ENCODE measurements around the gene RACK1. TPM values are rescaled to one million over a fixed set of nuclear protein-coding genes. Genes with fewer than 3 reads are reported as not detected.

The RACK1 gene
- total and polyA plus RNA-seq, 2 of the 4 experiments (the other 2 are of a cell fraction), result 4,263 to 9,350 TPM

- Histone ChIP-seq H3K9me1 (ENCODE audit: insufficient read depth, low read length) (no peaks in the 10 kb centered on the region), H3K4me1 (ENCODE audit: control insufficient read depth, insufficient read depth, low read length) (no peaks in the 10 kb centered on the region), H3K9me3 (ENCODE audit: control insufficient read depth, insufficient read depth, low read length) (no peaks in the 10 kb centered on the region), H2BK120ac (ENCODE audit: low read depth, low read length) (no peak overlapping the region), H4K91ac (ENCODE audit: insufficient read depth, low read depth, low read length) (no peak overlapping the region), H2AK9ac (replicated peaks; ENCODE audit: low read depth, low read length, poor library complexity) (no peak overlapping the region), H3K23ac (ENCODE audit: low read depth, low read length) (no peak overlapping the region), H2BK15ac (ENCODE audit: low read depth, low read length) (no peak overlapping the region), H3K4ac (ENCODE audit: low read depth, low read length) (no peak overlapping the region), H3K79me1 (ENCODE audit: low read depth in 1 of 2, low read length in 2 of 2) (peaks cover 11 to 22% of the 10 kb centered on the region in 2 experiments), H4K5ac (ENCODE audit: low read depth, low read length) (no peak overlapping the region), H2BK20ac (ENCODE audit: low read depth, low read length) (no peak overlapping the region), H4K20me1 (ENCODE audit: insufficient read depth, low read length) (peaks cover 30% of the 10 kb centered on the region), H3K27me3 (ENCODE audit: control insufficient read depth, insufficient read depth, low read length) (no peaks in the 10 kb centered on the region), H3K9ac (ENCODE audit: low read depth, low read length) (no peak overlapping the region), H4K8ac (ENCODE audit: low read depth in 2 of 2, low read length in 2 of 2) (no peak overlapping the region), H2BK5ac (ENCODE audit: low read depth, low read length, poor library complexity, severe bottlenecking) (no peak overlapping the region), H3K56ac (ENCODE audit: extremely low read depth, insufficient read depth, low read length) (no peak overlapping the region), H3K14ac (replicated peaks; ENCODE audit: low read depth, low read length) (no peak overlapping the region), H2AK5ac (ENCODE audit: low read depth, low read length) (no peak overlapping the region), H3K4me3 (ENCODE audit: insufficient read depth, low read depth, low read length) (no peak overlapping the region), H3K36me3 (ENCODE audit: control insufficient read depth, insufficient read depth, low read length) (peaks cover 52% of the 10 kb centered on the region), H2AFZ (replicated peaks; ENCODE audit: low read length, poor library complexity) (no peak overlapping the region), H3K4me2 (ENCODE audit: low read depth, low read length) (no peak overlapping the region), H3K27ac (ENCODE audit: insufficient read depth, low read length) (no peak overlapping the region), H3K18ac (ENCODE audit: low read depth, low read length) (no peak overlapping the region)
- no peak for DNase-seq
- intact Hi-C loops (cut with micrococcal nuclease) (no loop called here), dilution Hi-C loops (cut with HindIII; ENCODE audit: low sequenced_read_pairs, unreplicated experiment) (no loop called here), in situ Hi-C loops (cut with MboI; ENCODE audit: low sequenced_read_pairs) (no loop called here)
- ATAC-seq (ENCODE audit: low read depth), result no peak
- TF ChIP-seq CHD1 (IDR thresholded peaks at IDR 0.05; ENCODE audit: low read depth, low read length) (no peak), MXI1 (IDR thresholded peaks at IDR 0.05; ENCODE audit: borderline replicate concordance, low read depth, low read length) (no peak)
- no CpG with 5 or more reads among the region's 7 CpGs for WGBS, 2 experiments (ENCODE audit: extremely low coverage in 2 of 2, insufficient read length in 1 of 2)
- ChIA-PET POLR2A (ENCODE audit: unreplicated experiment) (no interaction called here), CTCF (no interaction called here)
- no TSS peak for BruUV-seq (replicated peaks)
Observed at GRCh38 chr5:181231432-181231831, 12.3 kb downstream of the RACK1 start.
